ENCODE measurements around the gene TBK1.

GRCh38 chr12:64469455-64470142 lies 17.7 kb downstream of the TBK1 start:
- TF ChIP-seq CTCF (IDR thresholded peaks at IDR 0.05; ENCODE audit: borderline replicate concordance, extremely low read depth, low read length, poor library complexity, severe bottlenecking) (no peak), EZH2 (IDR thresholded peaks at IDR 0.05; ENCODE audit: borderline replicate concordance, low read depth, low read length, severe bottlenecking) (no peak)
